Lower lobe of right lung (tissue), 2 donors: ENCODE measurements around the gene ATP8B3. TPM values are rescaled to one million over a fixed set of nuclear protein-coding genes. Genes with fewer than 3 reads are reported as not detected.

Source experiments
- ATAC-seq, 2 donors: fragments of 200-7000 bp; cut with Tn5 transposase; one replicate each; pipeline ENCODE4 v1.9.1; 2020 to 2022; ENCODE audit warnings: mild to moderate bottlenecking in 2 of 2, moderate library complexity in 2 of 2
- DNase-seq: peaks from one replicate; pipeline ENCODE4 v3.0.0-alpha.2; 2020
- H3K27ac ChIP-seq: fragments of 200-600 bp; one replicate; pipeline ENCODE4 v1.8.0; 2022
- H3K27me3 ChIP-seq: fragments of 200-600 bp; one replicate; pipeline ENCODE4 v1.8.0; 2022; ENCODE audit warnings: low read depth
- H3K36me3 ChIP-seq: fragments of 200-600 bp; one replicate; pipeline ENCODE4 v1.8.0; 2022; ENCODE audit warnings: mild to moderate bottlenecking
- H3K4me1 ChIP-seq: fragments of 200-600 bp; one replicate; pipeline ENCODE4 v1.8.0; 2022
- H3K4me3 ChIP-seq: fragments of 200-600 bp; one replicate; pipeline ENCODE4 v1.8.0; 2022; ENCODE audit warnings: mild to moderate bottlenecking
- H3K9me3 ChIP-seq: fragments of 200-600 bp; one replicate; pipeline ENCODE4 v1.8.0; 2022
- intact Hi-C: fragments of 100-400 bp; cut with DNase I; formaldehyde crosslinking; loops from one replicate; pipeline ENCODE4 v1.11.0; 2022
- total RNA-seq: library from RNA; stranded (reverse); fragmentation: NEBNext Ultra II Directional; extraction: Animal tissue kit (Norgen Biotek cat#: 25700); gene quantifications from one replicate; pipeline ENCODE4 v1.2.1, GENCODE V29; 2021
- TF ChIP-seq, protein P1 (sequence below): fragments of 200-600 bp; IDR thresholded peaks from one replicate; pipeline ENCODE4 v1.8.0; 2022; ENCODE audit warnings: antibody characterized with exemption, mild to moderate bottlenecking
- donor health status: DM: no; HTN: yes; CAD: no; lungs with severe emphysema.

Gene ATP8B3
- total RNA-seq, 1 donor from 2014 or later = 2.1 TPM

GRCh38 chr19:1811472-1811894 lies 593 bp downstream of the ATP8B3 start:
- Histone ChIP-seq H3K27ac (peak overlapping the region; percentile 69), H3K9me3 (no peaks in the 10 kb centered on the region), H3K27me3 (no peaks in the 10 kb centered on the region), H3K4me3 (peak overlapping the region; percentile 67), H3K36me3 (peaks cover 19% of the 10 kb centered on the region), H3K4me1 (peaks cover 14% of the 10 kb centered on the region)
- TF ChIP-seq, protein P1, sequence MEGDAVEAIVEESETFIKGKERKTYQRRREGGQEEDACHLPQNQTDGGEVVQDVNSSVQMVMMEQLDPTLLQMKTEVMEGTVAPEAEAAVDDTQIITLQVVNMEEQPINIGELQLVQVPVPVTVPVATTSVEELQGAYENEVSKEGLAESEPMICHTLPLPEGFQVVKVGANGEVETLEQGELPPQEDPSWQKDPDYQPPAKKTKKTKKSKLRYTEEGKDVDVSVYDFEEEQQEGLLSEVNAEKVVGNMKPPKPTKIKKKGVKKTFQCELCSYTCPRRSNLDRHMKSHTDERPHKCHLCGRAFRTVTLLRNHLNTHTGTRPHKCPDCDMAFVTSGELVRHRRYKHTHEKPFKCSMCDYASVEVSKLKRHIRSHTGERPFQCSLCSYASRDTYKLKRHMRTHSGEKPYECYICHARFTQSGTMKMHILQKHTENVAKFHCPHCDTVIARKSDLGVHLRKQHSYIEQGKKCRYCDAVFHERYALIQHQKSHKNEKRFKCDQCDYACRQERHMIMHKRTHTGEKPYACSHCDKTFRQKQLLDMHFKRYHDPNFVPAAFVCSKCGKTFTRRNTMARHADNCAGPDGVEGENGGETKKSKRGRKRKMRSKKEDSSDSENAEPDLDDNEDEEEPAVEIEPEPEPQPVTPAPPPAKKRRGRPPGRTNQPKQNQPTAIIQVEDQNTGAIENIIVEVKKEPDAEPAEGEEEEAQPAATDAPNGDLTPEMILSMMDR = no peak
- ATAC-seq (peak; percentile 1 to 50), DNase-seq (peak; percentile 74)
- intact Hi-C loops = no loop called here

DNA sequence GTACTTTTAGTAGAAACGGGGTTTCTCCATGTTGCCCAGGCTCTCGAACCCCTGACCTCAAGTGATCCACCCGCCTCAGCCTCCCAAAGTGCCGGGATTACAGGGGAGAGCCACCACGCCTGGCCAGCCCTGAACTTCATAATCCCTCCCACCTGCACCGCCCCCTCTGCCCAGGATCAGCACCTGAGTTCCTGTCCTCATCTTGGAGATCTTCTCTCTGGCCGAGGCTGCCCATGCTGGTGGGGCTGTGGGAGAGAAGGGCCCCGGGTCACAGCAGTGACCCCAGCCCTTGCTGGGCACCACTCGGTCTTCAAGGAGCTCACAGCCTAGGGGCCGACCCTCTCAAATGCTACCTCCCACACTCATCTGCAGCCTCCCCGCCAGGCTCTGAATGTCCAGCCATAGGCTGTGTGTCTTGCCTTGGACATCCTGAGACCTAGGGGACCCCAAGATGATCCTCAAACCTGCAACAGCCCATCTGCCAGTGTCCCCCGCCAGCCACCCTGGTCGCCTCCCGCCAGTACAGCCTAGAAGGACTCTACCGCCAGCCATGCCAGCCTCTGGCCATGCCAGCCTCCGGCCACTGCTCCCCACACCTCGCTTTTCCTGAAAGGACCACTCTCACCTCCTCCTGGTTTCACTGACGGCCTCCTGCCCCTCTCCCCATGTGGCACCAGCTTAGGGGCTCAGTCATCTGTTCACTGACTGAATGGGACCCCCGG lies 1.5 kb downstream of the ATP8B3 start:
- TF ChIP-seq, protein P1 = no peak
- Histone ChIP-seq H3K27ac (no peak overlapping the region), H3K27me3 (no peaks in the 10 kb centered on the region), H3K4me1 (peaks cover 14% of the 10 kb centered on the region), H3K4me3 (no peak overlapping the region), H3K9me3 (no peaks in the 10 kb centered on the region), H3K36me3 (peaks cover 10% of the 10 kb centered on the region)
- intact Hi-C loops = no loop called here
- ATAC-seq (no peak), DNase-seq (no peak)

DNA sequence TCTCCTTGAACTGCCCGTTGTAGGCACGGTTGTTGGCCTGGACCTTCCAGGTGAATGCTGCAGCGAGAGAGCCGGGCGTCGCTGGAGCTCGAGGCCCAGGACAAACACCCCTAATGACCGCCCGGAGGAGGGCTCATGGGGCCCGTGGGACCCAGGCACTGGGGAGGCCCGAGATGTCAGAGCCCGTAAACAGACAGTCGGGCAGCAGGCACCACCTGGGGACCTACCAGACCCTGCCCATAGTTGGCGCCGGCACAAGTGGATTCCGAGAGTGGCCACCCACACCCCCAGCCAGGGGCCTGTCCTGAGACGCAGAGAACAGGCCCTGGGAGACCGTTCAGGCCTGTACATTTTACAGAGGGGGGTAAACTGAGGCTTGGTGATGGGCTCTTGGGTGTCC lies 2.4 kb downstream of the ATP8B3 start:
- no peak for ATAC-seq
- Histone ChIP-seq H3K27ac (no peak overlapping the region), H3K27me3 (no peaks in the 10 kb centered on the region), H3K36me3 (peaks cover 1% of the 10 kb centered on the region), H3K9me3 (no peaks in the 10 kb centered on the region), H3K4me3 (no peak overlapping the region), H3K4me1 (peaks cover 14% of the 10 kb centered on the region)
- intact Hi-C loops = no loop called here
- no peak for DNase-seq
- TF ChIP-seq, protein P1 = no peak

GRCh38 chr19:1808395-1808731 lies 3.7 kb downstream of the ATP8B3 start:
- no peak for ATAC-seq
- no peaks in the 10 kb centered on the region for H3K36me3 ChIP-seq
- TF ChIP-seq, protein P1 = no peak
- no peaks in the 10 kb centered on the region for H3K9me3 ChIP-seq
- intact Hi-C loops = no loop called here
- no peak for DNase-seq
- no peaks in the 10 kb centered on the region for H3K27me3 ChIP-seq
- no peak overlapping the region for H3K4me3 ChIP-seq
- no peak overlapping the region for H3K27ac ChIP-seq
- H3K4me1 ChIP-seq = peaks cover 8% of the 10 kb centered on the region

GRCh38 chr19:1807695-1808394 lies 4.2 kb downstream of the ATP8B3 start:
- peaks cover 3% of the 10 kb centered on the region for H3K4me1 ChIP-seq
- no peak overlapping the region for H3K27ac ChIP-seq
- no peaks in the 10 kb centered on the region for H3K36me3 ChIP-seq
- H3K9me3 ChIP-seq = no peaks in the 10 kb centered on the region
- no peaks in the 10 kb centered on the region for H3K27me3 ChIP-seq
- ATAC-seq (no peak), DNase-seq (no peak)
- H3K4me3 ChIP-seq = no peak overlapping the region
- TF ChIP-seq, protein P1 = no peak
- intact Hi-C loops = no loop called here
